T-cell (primary cell): Measurements from ENCODE around the gene CCL4L2. TPM values are rescaled to one million over a fixed set of nuclear protein-coding genes. Genes with fewer than 3 reads are reported as not detected.

Experiments
- total RNA-seq, 35 experiments: library from RNA in 6 of 35; stranded (reverse) in 6 of 35; fragments of 120-200 nt in 1 of 35; gene quantifications; one replicate each; pipeline versions ENCODE4 v1.2.1 to v1.2.4 and lab custom pipeline; 2013 to 2026

CCL4L2 gene
- total RNA-seq, 5 donors from 2014 or later (not counting 1 experiment from before 2014, with no cell fraction given) = 1.1 to 12.6 (median 2.2) TPM

Other genes starting within 250 kb of the CCL4L2 start
- not detected for gene CCL16, start 229.6 kb upstream of the CCL4L2 start, total RNA-seq
- not detected for gene CCL14, start 224.3 kb upstream of the CCL4L2 start, total RNA-seq
- gene CCL15, start 209.5 kb upstream of the CCL4L2 start, total RNA-seq = not detected
- not detected for gene CCL23, start 193.1 kb upstream of the CCL4L2 start, total RNA-seq
- not detected for gene CCL18, start 146.8 kb upstream of the CCL4L2 start, total RNA-seq
- 1 to 10 TPM; 2.0 to 6.0 (median 4.8) TPM for gene CCL3, start 120.9 kb upstream of the CCL4L2 start, total RNA-seq
- gene CCL4, start 107.2 kb upstream of the CCL4L2 start, total RNA-seq = 10 to 100 TPM in 3 of 5 donors, 1 to 10 TPM in 2; 6.2 to 20.4 (median 16.1) TPM
- 10 to 100 TPM in 4 of 5 donors, 1 to 10 TPM in 1; 6.1 to 13.7 (median 12.2) TPM for gene TBC1D3B, start 34.4 kb upstream of the CCL4L2 start, total RNA-seq
- 1 to 10 TPM; 1.1 to 7.5 (median 1.4) TPM for gene CCL3L1, start 14.3 kb upstream of the CCL4L2 start, total RNA-seq
- 1 to 10 TPM in 1 of 5 donors, under 1 TPM in 3, not detected in 1; 0.30 to 1.1 (median 0.61) TPM for gene TBC1D3I, start 53.5 kb downstream of the CCL4L2 start, total RNA-seq
- gene TBC1D3G, start 112.8 kb downstream of the CCL4L2 start, total RNA-seq = 1 to 10 TPM in 1 of 5 donors, not detected in 4; 4.9 TPM
- gene TBC1D3H, start 177.4 kb downstream of the CCL4L2 start, total RNA-seq = under 1 TPM in 1 of 5 donors, not detected in 4; 0.66 TPM